GM18861 (cell line): ENCODE data around the gene MRPL23.

Experiments
- ATAC-seq: cut with Tn5 transposase; IDR thresholded peaks from one replicate; pipeline ENCODE4 v1.9.1; 2021; ENCODE audit not compliant: unreplicated experiment

The MRPL23 gene

DNA sequence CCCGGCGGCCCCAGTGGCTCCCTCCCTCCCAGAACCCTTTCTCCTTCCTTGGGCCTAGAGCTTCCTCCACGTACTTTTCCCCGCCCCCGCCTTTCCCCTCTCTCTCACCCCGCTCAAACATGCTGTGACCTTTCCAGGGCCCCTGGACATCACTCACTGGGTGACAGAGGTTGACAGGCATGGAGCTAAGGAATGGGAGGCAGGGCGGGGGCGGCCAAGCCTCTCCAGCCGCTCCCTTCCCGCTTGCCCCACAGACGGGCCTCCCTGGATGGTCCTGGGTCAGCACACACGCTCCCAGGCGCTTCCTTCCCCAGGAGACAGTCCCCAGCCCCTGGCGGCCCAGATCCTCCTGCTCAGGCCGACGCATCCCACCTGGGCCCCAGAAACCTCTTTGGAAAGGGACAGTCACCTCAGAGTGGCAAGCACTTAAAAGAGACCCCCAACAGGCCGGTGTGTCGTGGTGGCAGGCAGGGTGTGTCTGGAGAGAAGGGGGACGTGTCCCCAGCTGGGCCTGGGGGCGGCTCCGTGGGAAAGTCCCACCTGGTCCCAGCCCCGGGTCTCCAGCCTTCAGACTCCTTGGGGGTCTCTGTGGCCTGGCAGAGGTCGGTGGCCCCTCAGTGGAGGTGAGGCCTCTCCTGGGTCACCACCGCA lies 41.7 kb downstream of the MRPL23 start:
- no peak for ATAC-seq

DNA sequence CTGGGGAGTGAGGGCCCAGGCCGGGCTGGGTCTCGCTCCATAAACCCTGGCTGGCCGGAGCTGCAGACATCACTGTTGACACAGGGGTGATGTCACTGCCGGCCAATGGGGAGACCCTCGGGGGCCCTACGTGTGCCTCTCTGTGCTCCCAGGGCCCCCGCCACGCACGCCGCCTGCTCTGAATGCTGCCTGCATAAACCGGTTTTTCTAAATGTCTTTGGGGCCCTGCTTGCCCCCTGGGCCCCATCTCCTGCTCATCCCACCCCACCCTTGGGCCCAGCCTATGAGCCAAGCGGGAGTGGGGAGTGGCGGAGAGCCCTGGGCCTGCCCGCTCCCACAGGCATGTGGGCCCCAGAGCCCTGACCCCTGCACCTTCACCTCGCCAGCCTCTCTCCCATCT lies 42.8 kb downstream of the MRPL23 start:
- no peak for ATAC-seq

DNA sequence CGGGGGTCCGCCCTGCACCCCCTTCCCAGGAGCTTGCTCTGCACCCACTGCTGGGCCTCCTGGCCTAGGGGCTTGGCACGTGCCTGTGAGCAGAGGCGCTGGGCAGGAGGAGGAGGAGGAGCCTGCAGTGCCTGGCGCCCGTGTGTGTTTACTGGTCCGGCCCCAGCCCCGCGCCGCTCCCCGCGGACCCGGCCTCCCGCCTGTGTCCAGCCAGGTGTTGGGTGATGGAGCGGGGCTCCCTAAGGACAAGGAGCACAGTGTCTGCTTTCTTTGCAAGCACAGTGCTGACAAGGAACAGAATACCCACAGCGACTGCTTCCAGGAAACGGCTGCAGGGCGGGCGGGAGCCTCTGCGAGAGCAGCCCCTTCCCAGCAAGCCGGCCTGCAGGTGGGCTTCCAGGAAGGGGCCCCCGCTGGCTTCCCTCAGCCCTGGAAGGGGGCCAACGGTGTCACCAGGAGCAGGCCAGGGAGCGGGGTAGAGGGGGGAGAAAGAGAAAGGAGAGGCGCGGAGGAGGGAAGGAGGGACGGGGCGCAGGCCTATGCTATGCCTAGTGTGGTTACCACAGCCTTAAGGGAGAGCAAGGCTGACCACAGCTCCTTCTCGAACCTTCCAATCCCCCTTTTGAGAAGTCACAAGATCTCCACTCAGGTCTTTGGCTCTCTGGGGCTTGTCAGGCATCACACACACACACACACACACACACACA lies 43.9 kb downstream of the MRPL23 start:
- no peak for ATAC-seq

DNA sequence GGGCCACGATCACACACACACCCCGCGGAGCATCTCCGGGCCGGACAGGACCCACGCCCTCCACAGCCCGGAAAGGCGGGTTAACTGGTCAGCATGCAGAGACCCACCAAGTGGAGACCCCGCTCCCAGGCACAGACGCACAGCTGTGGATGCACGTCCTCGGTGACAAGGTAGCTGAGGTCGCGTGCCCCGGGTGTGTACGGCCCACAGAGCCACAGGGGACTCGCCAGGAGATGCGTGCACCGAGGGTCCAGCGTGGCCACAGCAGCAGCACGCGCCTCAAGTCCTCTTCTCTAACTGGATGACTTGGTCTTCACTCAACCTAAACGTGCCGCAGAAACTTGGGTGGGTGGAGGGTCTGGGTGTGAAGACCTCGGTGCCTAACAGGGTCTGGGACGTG lies 45.0 kb downstream of the MRPL23 start:
- no peak for ATAC-seq

DNA sequence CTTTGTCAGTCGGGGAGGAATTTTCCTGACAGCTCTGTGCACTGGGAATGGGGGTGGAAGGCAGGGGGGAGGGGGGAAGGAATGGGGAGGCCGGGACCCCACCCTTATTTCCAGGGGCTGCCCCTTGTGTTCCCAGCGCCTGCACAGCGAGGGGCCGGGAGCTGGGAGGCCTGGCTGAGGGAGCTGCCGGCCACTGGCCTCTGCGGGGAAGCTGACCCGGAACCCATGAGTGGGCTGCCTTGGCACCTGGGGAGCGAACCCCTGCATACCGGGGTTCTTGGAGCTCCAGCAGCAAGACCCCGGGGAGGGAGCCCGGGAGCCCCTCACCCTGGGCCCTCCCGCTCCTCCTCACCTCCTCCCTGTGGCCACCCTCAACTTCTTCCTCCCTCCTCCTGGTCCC lies 47.0 kb downstream of the MRPL23 start:
- no peak for ATAC-seq

DNA sequence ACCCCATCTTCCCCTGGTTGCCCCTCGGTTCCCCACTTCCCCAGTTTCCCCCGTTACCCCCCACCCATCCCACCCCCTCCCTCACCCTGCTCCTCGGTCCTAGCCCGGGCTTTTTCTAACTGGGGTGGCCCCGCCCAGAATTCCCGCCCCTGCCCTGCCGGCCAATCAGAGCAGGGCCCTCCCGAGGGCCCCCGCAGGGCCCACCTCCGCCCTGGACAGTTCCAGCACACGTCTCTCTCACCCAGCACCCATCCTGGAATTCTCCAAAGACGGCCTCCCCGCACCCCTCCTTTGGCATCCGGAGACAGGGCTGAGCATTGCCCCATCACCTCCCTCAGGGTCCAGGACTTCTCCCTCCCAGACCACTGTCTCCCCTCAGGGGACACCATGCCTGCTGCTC lies 50.6 kb downstream of the MRPL23 start, which contains the start of gene H19:
Gene H19, minus strand, starts transcription at position 88 of the 400 bp plus-strand sequence.
- no peak for ATAC-seq

DNA sequence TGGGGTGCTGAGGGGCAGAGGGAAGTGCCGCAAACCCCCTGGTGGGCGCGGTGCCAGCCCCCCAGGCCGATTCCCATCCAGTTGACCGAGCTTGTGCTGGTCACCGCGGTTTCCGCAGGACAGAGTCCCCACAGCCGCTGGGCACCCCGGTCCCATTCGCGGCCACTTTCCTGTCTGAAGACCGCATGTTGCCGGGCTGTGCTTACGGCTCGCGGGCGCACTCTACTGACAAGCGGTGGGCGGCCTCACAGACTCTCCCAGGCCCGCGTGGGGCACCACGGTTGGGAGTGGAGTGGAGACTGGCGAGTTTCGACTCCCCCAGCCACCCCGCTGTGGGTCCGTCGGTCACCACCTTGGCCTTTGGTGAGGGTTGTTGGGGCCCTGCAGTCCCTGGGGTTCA lies 51.2 kb downstream of the MRPL23 start:
- no peak for ATAC-seq

DNA sequence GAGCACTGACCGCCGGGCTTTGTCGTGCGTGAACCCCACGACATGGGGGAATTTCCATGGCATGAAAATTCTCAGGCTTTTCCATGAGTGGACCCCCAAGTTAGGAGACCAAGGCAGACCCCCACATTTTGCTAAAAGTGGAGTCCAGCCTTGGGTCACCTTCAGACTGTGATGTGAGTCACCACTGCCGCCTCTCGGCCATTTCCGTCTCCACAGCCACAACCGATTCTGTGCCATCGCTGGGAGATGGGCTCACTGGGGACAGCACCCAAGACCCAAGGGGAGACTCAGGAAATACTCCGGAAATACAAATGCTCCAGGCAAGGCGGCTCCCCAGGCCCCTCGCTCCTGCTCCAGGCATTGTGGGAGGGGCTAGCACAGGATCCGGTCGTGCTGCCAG lies 51.7 kb downstream of the MRPL23 start:
- no peak for ATAC-seq

DNA sequence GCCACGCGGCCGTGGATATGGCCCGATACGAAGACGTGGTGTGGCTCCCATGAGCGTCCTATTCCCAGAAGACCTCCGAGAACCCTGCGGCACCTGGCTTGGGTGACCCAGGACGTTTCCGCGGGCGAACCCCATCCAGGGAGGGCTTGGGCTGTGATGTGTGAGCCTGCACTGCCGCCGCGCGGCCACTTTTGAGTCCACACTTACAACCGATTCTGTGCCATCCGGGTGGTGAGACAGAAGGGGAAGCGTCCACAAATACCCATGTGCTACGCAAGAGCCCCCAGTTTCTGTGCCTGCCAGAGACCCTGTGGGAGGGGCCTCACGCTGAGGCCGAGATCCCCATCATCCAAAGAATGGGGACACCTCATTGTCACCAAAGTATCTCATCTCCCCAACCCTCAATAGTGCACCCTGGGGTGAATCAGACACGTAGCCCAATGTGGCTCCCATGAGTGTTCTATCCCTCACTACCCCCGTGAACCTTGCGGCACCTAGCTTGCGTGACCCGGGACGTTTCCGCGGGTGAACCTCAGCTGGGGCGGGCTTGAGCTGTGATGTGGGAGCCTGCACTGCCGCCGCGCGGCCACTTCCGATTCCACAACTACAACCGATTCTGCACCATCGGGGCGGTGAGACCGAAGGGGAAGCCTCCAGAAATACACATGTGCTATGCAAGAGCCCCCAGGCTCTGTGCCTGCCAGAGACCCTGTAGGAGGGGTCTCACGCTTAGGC lies 55.1 kb downstream of the MRPL23 start:
- no peak for ATAC-seq

DNA sequence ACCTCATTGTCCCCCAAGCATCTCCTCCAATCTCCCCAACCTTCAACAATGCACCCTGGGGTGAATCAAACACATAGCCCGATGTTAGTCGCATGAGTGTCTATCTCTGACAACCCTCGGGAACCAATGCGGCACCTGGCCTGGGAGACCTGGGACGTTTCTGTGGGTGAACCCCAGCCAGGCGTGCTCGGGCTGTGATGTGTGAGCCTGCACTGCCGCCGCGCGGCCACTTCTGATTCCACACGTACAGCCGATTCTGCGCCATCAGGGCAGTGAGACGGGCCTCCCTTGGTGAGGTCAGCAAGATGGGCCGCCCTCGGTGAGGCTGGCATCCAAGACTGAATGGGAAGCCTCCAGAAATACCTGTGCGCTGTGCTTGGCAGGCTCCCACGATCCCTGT lies 55.7 kb downstream of the MRPL23 start:
- no peak for ATAC-seq

DNA sequence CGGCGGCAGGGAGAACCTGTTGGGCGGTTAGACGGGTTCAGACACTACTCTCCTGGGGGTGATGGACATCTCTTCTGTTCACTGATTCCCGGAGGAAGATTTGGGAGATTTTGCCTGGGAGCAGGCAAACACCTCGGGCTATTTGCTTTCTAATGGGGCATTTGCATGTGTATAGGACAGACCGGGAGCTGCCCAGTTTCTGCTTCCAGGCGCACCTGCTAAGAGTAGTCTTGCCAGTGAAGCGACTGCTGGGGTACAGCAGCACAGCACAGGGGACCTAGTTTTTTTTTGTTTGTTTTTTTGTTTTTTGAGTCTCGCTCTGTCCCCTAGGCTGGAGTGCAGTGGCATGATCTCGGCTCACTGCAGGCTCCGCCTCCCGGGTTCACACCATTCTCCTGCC lies 57.3 kb downstream of the MRPL23 start:
- ATAC-seq = no peak
